Thyroid gland (tissue), 4 donors: Measurements from ENCODE around the gene SDR9C7. TPM values are rescaled to one million over a fixed set of nuclear protein-coding genes. Genes with fewer than 3 reads are reported as not detected.
A peak's percentile ranks its signal among the peaks of the same experiment; 100 is the strongest.
"Not testable (repeated sequence)": the region's sequence is repeated elsewhere in the genome, so short reads cannot be mapped to it uniquely, and the experiment has no call there.

Experiments used
- DNase-seq, 2 donors: peaks; one replicate each; pipeline ENCODE4 v3.0.0-alpha.2; 2019
- H3K27ac ChIP-seq, 3 donors: fragments of 200-600 bp; sonication (generic); 1 replicate in 2 of 3; 2 replicates in 1 of 3; pipeline ENCODE4 v1.5.1; 2016 to 2019; ENCODE audit warnings: mild to moderate bottlenecking in 1 of 3, moderate library complexity in 1 of 3
- H3K27me3 ChIP-seq: fragments of 200-600 bp; sonication (generic); one replicate; pipeline ENCODE4 v1.5.1; 2019
- H3K36me3 ChIP-seq, 2 donors: fragments of 200-600 bp; sonication (generic); one replicate each; pipeline ENCODE4 v1.5.1; 2016 to 2019
- H3K4me1 ChIP-seq, 2 donors: fragments of 200-600 bp; sonication (generic); one replicate each; pipeline ENCODE4 v1.5.1; 2017 to 2019
- H3K4me3 ChIP-seq, 3 donors: fragments of 200-600 bp; sonication (generic); replicated peaks in 1 of 3; 1 replicate in 2 of 3; 2 replicates in 1 of 3; pipeline ENCODE4 v1.5.1; 2016; ENCODE audit warnings: mild to moderate bottlenecking in 1 of 3
- H3K9me3 ChIP-seq: fragments of 200-600 bp; sonication (generic); one replicate; pipeline ENCODE4 v1.5.1; 2017
- CTCF ChIP-seq, 6 experiments: fragments of 200-600 bp in 3 of 6; fragments of 450-650 bp in 3 of 6; sonication (generic) in 3 of 6; IDR thresholded peaks; one replicate each; pipeline ENCODE4 v1.5.1; 2016 to 2019; ENCODE audit warnings: antibody characterized with exemption in 6 of 6, mild to moderate bottlenecking in 2 of 6, inconsistent platforms in 1 of 6, moderate library complexity in 1 of 6
- POLR2A ChIP-seq, 2 donors: fragments of 450-650 bp; IDR thresholded peaks; one replicate each; pipeline ENCODE4 v1.6.1; 2017; ENCODE audit warnings: antibody characterized with exemption in 2 of 2, mild to moderate bottlenecking in 2 of 2, moderate library complexity in 1 of 2
- WGBS, 2 donors: methylation state at CpG; one replicate each; pipeline ENCODE4 v1.1.5; 2017; 5-methylcytosine and 5-hydroxymethylcytosine counted together
- intact Hi-C: fragments of 100-400 bp; cut with DNase I; formaldehyde crosslinking; loops from one replicate; pipeline ENCODE4 v1.15.1; 2023
- total RNA-seq, 4 donors: library from RNA; depleted of rRNA; stranded (reverse); fragments of >200 nt; gene quantifications; one replicate each; pipeline ENCODE4 v1.2.3, GENCODE V29; 2016

The SDR9C7 gene
- total RNA-seq = not detected

- Histone ChIP-seq H3K27ac (no peak within 1 kb of the TSS), H3K9me3 (no peaks in the 10 kb centered on the region), H3K4me3 (no peak within 1 kb of the TSS), H3K36me3 (no peaks in the 10 kb centered on the region), H3K4me1 (peaks cover 0 to 9% of the 10 kb centered on the region in 2 donors), H3K27me3 (no peaks in the 10 kb centered on the region)
- 86 to 91% methylated on average over 15 of the region's 15 CpGs for WGBS, 2 donors
- TF ChIP-seq POLR2A (IDR thresholded peaks at IDR 0.05) = no peak
- TF ChIP-seq CTCF (IDR thresholded peaks at IDR 0.05) = no peak
- peak; percentile 10 to 19 for DNase-seq
- intact Hi-C loops = no loop called here
These were observed at the start of gene SDR9C7 for GRCh38 chr12:56933826-56934625. TSS of gene SDR9C7 (minus strand) at chr12:56934408. CDS start at chr12:56934261, 147 bp downstream.

GRCh38 chr12:56983386-56983785 lies 49.2 kb upstream of the SDR9C7 start:
- no peak overlapping the region for H3K27ac ChIP-seq
- TF ChIP-seq POLR2A (IDR thresholded peaks at IDR 0.05) (no peak), CTCF (IDR thresholded peaks at IDR 0.05) (no peak)
- no peak for DNase-seq
- H3K27me3 ChIP-seq = no peaks in the 10 kb centered on the region
- H3K36me3 ChIP-seq = no peaks in the 10 kb centered on the region
- H3K9me3 ChIP-seq = no peaks in the 10 kb centered on the region
- 96 to 97% methylated on average over 4 of the region's 4 CpGs for WGBS, 2 donors
- H3K4me3 ChIP-seq = no peak overlapping the region
- peaks cover 0 to 22% of the 10 kb centered on the region in 2 donors for H3K4me1 ChIP-seq
- intact Hi-C loops = loop anchor here (10.0 kb wide), 1 partner anchor 139 kb away; no protein-coding TSS in a partner anchor

GRCh38 chr12:56982578-56983236 lies 48.5 kb upstream of the SDR9C7 start:
- H3K9me3 ChIP-seq, H3K36me3 ChIP-seq, H3K27me3 ChIP-seq, H3K4me3 ChIP-seq, DNase-seq, H3K27ac ChIP-seq: not testable (repeated sequence)
- peaks cover 0 to 19% of the 10 kb centered on the region in 2 donors for H3K4me1 ChIP-seq
- WGBS, 2 donors = 100% methylated on average over 2 of the region's 3 CpGs; no CpG with 5 or more reads in 1 of the 2 donors
- intact Hi-C loops = loop anchor here (10.0 kb wide), 1 partner anchor 138 kb away; no protein-coding TSS in a partner anchor

- no peaks in the 10 kb centered on the region for H3K27me3 ChIP-seq
- no peak overlapping the region for H3K27ac ChIP-seq
- 96 to 100% methylated on average over 3 to 4 of the region's 4 CpGs for WGBS, 2 donors
- no peak overlapping the region for H3K4me3 ChIP-seq
- DNase-seq = no peak
- no peak for TF ChIP-seq POLR2A (IDR thresholded peaks at IDR 0.05)
- no peak for TF ChIP-seq CTCF (IDR thresholded peaks at IDR 0.05)
- no peaks in the 10 kb centered on the region for H3K9me3 ChIP-seq
- peaks cover 0 to 2% of the 10 kb centered on the region in 2 donors for H3K4me1 ChIP-seq
- intact Hi-C loops = loop anchor here (10.0 kb wide), 1 partner anchor 136 kb away; no protein-coding TSS in a partner anchor
- no peaks in the 10 kb centered on the region for H3K36me3 ChIP-seq
These were observed 46.8 kb upstream of the SDR9C7 start for GRCh38 chr12:56980941-56981530.

GRCh38 chr12:56980268-56980667 lies 46.1 kb upstream of the SDR9C7 start:
- Histone ChIP-seq H3K4me1 (no peaks in the 10 kb centered on the region), H3K27ac (no peak overlapping the region), H3K9me3 (no peaks in the 10 kb centered on the region), H3K4me3 (no peak overlapping the region), H3K36me3 (no peaks in the 10 kb centered on the region), H3K27me3 (no peaks in the 10 kb centered on the region)
- WGBS, 2 donors = 97% methylated on average over 6 of the region's 6 CpGs
- no peak for DNase-seq
- TF ChIP-seq CTCF (IDR thresholded peaks at IDR 0.05) (no peak), POLR2A (IDR thresholded peaks at IDR 0.05) (no peak)
- intact Hi-C loops = loop anchor here (10.0 kb wide), 1 partner anchor 135 kb away; no protein-coding TSS in a partner anchor
